HG02970 (cell line): ENCODE measurements around the gene PDE6H.

Experiments used
- ATAC-seq: cut with Tn5 transposase; IDR thresholded peaks from one replicate; pipeline ENCODE4 v1.9.1; 2021; ENCODE audit warnings: mild to moderate bottlenecking, moderate library complexity, moderate number of reproducible peaks; ENCODE audit not compliant: unreplicated experiment, low FRiP score

PDE6H gene

DNA sequence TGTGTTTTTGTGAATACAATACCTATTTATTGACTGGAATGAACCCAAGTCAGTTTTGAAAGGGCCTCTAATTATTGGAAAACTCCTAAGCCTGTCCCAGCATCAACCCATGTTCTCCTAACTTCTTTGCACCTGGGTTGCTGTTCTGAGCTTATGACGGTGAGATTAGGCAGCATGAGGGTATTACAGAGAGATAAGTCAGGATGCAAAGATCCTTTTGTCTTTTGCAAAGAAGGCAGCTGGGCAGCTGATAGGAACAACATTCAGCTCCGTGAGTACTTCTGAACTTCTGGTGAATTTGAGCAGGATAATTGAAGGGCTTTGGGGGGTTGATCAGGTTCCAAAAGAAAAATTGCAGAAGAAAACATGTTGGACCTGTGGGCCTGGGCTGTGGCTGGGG lies at the start of gene PDE6H:
TSS of gene PDE6H (plus strand) at position 227 of the 400 bp plus-strand sequence. CDS start 4,971 bp downstream, outside the sequence.
- ATAC-seq: no peak

DNA sequence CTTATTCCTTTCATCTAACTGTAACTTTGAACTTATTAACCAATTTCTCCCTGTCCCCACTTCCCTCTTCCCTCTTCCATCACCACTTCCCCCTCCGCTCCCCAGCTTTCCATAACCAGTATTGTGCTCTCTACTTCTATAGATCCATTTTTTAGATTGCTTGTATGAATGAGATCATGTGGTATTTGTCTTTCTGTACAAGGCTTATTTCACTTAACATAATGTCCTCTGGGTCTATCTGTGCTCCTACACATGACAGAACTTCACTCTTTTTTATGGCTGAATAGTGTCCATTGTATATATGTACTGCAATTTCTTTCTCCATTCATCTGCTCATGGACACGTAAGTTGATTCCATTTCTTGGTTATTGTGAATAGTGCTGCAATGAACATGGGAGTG lies 48.9 kb upstream of the PDE6H start:
- ATAC-seq: no peak

DNA sequence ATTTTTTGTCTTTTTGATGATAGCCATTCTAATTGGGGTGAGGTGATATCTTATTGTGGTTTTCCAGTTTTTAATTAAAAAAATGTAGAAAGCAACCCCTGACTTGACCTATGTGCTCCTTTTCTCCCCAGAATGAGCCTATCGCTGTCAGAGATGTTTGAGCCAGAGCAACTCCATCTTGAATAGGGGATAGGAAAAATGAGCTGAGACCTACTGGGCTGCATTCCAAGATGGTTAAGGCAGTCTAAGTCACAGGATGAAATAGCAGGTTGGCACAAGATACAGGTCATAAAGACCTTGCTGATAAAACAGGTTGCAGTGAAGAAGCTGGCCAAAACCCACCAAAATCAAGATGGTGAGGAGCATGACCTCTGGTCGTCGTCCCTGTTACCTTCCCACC lies 48.3 kb upstream of the PDE6H start:
- no peak for ATAC-seq

DNA sequence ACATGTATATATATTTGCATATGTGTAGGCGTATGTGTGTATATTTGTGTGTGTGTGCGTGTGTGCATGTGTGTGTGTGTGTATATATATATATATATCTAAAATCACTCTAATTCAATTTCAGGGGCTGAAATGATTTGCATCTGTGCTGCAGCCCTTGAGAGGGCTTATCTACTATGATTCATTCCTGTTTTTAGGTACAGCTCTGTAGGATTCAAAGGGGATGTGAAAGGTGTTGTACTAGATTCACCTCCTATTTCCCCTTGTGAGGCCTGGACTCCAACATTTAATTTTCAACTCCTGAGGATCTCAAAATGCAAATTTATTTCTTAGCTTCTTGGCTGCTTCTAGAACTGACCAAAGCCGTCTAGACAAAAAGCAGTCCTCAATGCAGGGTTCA lies 45.6 kb upstream of the PDE6H start:
- no peak for ATAC-seq

DNA sequence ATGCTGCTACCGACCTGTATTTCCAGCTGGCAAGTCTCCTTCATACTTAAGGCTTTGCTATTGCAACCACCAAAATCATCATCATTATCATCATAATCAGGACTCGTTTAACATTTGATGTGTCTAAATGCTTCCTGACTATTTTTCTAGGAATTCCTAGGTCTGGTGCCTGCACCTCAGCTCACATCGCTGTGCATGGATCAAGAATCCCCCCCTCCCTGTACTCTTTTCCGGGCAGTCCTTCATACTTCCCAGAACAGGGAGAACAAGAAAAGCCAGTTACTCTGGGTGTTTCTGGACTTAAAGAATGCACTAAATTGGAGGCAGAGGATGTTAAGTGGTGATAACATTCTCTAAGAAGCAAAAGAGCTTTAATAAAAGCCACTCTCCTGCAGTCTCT lies 43.9 kb upstream of the PDE6H start:
- no peak for ATAC-seq

DNA sequence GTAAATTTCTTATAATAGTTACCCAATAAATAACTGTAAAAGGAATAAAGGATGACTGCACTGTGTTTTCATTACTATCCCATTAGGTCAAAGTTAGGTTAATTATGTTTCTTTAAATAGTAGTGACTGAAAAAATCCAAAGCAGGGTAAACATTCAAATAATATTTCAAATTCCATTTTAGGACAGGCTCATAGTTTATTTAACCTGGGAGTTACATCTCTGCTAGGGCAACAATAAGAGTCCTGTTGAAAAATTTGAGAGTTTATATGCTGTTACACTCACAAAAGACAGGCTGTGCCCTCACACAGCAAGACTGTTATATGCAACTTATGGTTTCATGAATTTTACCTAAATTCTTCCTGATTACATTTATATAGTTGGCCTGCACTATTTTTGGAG lies 42.5 kb upstream of the PDE6H start:
- no peak for ATAC-seq

DNA sequence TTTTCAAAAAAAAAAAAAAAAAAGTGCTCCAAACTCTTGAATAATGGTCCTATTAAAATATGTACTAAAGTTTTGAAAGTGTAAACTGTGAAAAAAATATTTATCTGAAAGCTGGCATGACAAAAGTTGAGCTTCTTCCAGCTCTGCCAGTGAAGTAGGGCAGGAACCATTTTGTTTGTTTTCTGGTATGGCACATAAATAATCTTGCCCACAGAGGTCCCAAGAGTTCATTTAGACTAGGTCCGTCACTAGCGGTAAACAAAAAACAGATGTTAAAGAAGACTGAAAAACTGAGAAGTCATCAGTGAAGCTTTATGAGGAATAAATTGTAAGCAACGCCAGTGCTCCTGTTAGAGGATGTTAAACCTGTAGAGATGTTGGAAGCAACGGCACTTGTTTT lies 41.5 kb upstream of the PDE6H start:
- ATAC-seq: no peak

DNA sequence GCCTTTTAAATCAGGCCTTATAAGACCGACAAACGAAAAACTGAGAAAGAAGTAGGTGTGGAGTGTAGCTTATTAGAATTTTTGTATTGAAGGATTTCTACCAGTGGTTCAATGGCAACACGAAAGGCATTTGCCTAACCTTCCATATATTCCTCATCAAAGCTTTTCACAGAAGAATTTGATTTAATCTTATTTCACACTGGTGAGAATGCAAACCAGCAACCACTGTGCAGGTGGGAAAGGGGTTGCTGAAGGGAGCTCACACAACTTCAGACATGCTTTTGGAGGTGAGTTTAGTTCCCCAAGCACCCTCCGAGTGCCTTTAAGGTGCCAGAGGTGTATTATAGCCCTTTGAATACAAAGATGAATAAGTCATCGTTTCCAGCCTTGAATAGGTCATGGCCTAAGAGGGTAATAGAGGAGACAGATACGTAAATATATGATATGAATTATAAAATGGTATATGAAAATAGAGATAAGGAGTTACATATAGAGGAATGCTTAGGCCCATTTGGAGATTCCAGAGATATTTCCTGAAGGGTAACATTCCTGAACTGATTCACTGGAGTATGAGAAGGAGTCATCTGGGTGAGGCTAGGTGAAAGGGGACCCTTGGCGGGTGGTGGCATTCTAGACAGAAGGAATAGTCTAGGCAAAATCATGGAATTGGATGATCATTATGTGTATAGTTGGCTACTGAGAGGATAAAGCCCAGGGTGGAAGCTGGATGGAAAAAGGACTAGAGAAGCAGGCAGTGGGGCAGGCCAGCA lies 40.9 kb upstream of the PDE6H start:
- no peak for ATAC-seq

DNA sequence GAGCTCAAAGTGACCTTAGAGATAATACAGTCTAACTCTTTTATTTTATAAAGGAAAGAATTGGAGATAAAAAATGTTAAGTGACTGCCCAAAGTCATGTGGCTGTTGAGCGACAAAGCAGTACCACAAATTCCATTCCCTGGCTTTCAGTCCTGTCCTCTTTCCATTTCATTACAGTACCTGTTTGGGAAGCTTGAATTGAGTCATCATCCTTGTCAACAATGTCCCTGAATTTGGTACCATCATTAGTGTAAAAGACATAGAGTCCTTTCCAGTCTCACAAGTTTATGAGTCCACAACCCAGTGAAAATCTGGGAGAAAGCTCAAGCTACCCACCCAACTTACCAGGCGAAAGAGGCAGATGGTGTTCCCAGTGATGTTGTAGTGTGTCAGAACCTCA lies 38.3 kb upstream of the PDE6H start:
- no peak for ATAC-seq

DNA sequence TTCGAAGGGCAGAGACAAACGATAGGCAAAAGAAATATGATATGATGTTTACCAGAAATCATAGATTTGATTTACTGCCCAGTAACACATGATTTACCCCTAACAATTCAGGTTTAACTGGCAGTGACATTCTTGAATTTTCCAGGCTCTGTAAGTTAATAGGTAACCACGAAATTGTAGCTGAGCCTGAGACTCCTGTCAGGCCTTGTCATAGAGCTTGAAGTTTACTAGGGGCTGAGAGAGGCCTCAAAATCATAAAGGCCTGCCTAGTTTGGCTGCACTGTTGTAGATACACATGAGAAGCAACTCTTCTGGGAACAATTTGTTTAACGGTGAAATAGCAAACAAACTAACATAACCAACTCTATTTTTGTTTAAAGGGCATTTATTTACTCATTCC lies 37.8 kb upstream of the PDE6H start:
- no peak for ATAC-seq

DNA sequence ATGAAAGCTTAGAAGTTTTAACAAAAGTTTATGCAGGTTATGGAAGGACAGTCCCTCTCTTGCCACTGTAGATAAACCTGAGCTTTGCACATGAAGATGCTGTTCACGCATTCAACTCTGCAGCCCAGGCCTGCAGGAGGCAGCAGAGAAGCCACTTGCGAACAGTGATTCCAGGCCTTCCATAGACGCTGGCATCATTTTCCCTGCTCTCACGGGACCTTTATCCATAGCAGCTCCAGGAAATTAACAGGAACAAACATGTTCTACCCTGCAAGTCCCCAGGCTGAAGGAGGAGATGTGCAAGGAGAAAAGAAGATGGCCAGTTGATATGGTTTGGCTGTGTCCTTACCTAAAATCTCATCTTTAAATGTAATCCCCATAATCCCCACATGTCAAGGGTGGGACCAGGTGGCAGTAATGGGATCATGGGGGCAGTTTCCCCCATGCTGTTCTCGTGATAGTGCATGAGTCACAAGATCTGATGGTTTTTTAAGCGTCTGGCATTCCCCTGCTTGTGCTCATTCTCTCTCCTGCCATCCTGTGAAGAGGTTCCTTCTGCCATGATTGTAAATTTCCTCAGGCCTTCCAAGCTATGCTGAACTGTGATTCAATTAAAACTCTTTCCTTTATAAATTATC lies 36.5 kb upstream of the PDE6H start:
- no peak for ATAC-seq

DNA sequence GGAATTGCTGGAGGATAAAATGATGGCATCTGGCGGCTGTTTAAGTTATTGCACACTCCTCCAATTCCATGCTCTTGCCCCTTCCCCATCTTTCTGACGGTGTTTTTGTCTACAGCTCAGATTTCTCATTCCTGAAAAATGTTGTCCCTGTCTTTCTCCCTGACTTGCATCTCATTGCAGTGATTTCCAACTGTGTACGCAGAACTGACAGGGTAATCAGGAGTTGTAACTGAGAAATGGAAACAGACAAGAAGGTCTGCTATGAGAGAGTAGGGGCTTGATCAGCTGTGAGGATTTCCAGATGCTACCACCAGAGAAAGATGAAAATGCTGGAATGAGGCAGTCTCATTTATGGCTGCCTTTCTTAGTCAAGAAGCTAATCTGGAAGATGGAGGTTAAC lies 35.8 kb upstream of the PDE6H start:
- ATAC-seq: no peak

DNA sequence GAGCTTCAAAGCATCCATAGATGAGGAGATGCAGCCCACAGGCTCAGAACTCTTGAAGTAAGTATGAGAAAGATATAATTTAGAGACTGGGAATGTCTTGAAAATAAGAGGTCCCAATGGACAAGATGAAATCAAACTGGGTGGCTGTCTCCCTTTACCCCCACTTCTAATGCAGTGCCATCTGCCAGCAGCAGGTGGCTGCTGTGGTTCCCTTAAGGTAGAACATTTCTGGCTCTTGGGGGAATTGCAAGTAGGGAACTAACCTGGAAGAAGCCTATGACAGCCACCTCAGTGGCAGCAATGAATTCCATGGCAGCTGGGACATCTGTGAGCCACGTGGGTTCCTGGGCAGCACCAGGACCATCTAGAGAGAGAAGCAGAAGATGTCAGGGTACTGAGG lies 35.2 kb upstream of the PDE6H start:
- no peak for ATAC-seq

DNA sequence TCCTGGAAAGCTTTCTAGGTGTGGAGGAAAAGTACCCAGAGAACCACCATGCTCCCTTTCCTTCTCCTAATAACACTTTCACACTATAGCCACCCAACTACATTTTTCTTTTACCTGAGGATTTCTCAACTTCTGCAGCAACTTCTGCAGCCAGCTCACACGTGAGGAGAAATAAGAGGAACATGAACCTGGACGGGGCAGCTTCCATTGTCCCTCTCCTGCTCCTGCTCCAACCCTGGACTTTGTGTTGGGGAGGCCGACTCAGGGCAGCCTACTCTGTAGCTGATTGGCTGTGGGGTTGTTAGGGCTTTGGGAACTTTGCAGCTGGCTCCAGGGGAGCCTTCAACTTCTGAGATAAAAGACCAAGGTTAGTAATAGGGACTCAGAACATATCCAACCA lies 34.5 kb upstream of the PDE6H start, which contains the start of gene ERP27:
TSS of gene ERP27 (minus strand) at position 237 of the 400 bp plus-strand sequence. CDS start at position 208, 29 bp downstream.
- ATAC-seq: no peak

DNA sequence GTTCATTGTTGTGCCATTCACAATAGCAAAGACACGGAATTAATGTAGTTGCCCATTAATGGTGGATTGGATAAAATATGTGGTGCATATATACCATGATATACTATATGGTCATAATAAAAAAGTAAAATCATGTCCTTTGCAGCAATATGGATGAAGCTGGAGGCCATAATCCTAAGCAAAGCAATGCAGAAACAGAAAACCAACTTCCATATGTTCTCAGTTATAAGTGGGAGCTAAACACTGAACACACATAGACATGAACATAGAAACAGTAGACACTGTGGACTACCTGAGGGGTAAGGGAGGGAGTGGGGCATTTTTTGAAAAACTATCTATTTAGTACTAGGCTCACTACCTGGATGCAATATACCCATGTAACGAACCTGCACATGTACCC lies 31.5 kb upstream of the PDE6H start:
- no peak for ATAC-seq

DNA sequence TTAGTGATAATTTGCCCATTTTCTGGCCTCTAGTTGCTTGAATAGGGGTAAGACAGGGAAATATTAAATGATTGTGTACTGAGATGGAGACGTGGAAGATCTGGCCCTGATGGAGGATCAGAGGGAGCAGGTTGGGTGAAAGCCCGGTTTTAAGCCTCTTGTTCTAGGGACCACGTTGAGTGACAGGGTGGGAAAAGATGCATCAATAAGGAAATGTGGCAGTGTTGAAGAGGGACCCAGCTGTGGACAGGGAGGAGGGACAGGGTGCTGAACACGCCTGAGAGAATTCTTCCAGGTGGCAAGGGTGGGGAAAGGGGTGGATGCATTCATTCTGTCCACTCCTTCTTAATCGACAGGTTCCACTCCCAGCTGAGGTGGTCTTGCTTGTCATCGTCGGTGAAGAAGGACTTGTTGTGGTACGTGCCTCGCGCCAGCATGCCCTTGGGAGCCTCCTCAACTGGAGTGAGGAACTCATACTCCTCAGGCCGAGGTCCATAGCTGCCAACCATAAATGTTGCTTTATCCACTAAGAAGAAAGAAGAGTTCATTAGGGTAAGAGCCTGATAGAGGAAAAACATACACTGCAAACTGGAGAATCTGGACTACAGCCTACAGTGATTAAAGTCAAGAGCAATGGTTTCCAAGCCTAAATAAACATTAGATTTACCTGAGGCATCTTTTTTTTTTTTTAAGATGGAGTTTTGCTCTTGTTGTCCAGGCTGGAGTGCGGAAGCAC lies 30.5 kb upstream of the PDE6H start:
- no peak for ATAC-seq

DNA sequence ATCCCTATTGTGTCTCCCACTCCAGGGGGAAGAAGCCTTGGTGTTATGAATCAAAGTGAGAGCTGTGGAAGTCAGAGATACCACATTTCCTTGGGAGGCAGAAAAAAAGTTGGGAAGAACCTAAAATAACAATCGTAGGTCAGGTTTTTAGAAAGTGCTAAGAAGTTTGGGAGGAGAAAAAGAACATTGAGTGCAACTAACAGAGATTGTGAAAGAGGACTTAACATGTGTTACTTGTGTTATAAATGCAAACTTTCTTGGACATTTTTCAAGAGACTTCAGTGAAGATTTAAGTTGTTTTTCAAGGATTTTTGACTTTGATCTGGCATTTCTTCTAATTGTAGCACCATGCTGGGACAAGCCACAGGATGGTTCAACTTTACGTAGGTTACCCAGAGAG lies 26.7 kb upstream of the PDE6H start:
- ATAC-seq: no peak

DNA sequence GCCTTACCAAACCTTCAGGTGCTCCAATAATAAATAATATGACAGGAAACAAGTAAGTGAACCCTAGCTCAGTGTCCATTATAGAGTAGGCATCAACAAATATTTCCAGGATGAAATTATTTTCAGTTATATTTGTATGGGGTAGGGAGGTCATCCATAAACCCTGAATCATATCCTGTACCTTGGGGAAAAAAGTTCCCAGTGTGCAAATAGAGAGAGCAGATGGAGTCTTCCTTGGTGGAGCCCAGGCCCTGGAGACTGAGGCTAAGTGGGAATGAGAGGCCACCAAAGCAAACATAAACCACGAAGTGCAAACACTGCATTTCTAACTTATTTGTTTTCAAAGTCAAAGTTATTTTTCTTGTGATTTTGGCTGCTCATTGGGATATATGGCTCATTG lies 26.0 kb upstream of the PDE6H start:
- no peak for ATAC-seq

DNA sequence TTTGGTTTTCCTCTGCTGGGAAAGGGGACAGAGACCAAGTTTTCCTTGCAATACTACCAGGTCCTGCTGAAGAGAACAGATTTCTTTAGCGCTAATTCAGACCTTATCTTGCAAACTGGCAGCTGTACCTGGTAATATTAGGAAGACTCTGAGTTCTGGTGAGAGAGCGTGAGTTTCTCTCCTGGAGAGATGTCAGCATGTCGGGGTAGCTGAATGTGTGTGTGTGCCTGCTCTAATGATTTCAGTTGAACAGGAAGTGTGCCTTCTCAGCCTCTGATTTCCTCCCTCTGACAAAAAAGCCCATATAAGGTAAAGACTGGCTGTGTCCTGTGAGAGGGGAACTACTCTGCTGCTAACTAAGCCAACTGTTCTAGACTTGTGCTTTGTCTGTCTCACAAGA lies 24.2 kb upstream of the PDE6H start:
- peak; percentile 81 for ATAC-seq

DNA sequence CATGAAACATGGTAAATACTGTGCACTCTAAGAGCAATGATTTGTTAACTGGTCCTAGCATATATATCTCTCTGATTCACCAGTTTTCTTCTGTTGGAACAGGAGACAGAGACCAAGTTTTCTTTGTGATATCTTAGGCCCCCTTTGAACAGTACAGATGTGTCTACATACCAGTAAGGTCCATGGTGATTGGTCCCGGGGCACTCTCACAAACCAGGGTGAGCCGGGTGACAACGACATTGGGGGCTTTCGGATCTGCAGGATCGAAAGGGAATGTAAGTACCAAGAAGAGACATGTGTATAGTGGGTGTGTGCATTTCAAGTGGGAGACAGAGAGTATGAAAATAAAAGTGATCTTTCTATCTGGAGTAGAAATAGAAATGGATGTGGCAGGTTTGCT lies 23.2 kb upstream of the PDE6H start:
- ATAC-seq: no peak

DNA sequence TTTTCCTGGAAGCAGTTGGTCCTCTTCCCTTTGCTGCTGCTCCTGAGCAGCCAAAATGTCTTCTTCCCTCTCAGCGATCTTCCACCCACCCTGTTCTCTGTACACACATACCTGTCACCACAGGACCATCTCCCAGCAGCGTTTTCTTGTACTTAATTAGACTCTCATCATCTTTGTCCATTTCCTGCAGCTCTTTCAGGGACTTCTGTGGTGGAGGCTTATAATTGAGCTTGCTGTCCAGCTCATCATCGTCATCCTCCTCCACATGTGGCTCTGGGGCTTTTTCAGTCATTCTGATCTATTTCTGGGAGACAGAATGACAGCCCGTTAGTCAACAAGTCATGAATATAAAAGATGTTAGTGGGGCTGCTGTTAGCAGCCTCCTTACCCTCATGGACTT lies 22.4 kb upstream of the PDE6H start:
- ATAC-seq: no peak
